Caco-2 (cell line): ENCODE measurements around the gene EBF3. TPM values are rescaled to one million over a fixed set of nuclear protein-coding genes. Genes with fewer than 3 reads are reported as not detected.

Source experiments
- BruUV-seq: library from RNA; stranded (reverse); fragments of 400-500 nt; replicated peaks from 2 replicates; lab custom pipeline; 2021; lab: Mats Ljungman, UMichigan
- CTCF ChIA-PET: fragments of 300-600 bp; sonication (Branson Sonifier 250); formaldehyde crosslinking; loops from one replicate; lab custom pipeline; 2022; ENCODE audit warnings: antibody characterized with exemption; lab: Charles Lee
- POLR2A ChIA-PET: fragments of 300-600 bp; sonication (Branson Sonifier 250); formaldehyde crosslinking; loops from one replicate; lab custom pipeline; 2022; ENCODE audit warnings: antibody characterized with exemption; lab: Charles Lee
- DNase-seq, 2 experiments: peaks; one replicate each; pipeline versions ENCODE4 v3.0.0 to v3.0.0-alpha.2; 2020 to 2022
- H3K27me3 ChIP-seq: replicated peaks from 2 replicates; pipeline ENCODE4 v1.6.0; 2011; ENCODE audit warnings: low read length; ENCODE audit not compliant: control insufficient read depth, insufficient read depth
- H3K36me3 ChIP-seq: 2 replicates; pipeline ENCODE4 v1.5.1; 2011; ENCODE audit warnings: low read length; ENCODE audit not compliant: control insufficient read depth, insufficient read depth
- H3K4me1 ChIP-seq: fragments of 250-450 bp; sonication (Bioruptor Pico); 2 replicates; pipeline ENCODE4 v1.5.1; 2020; ENCODE audit warnings: mild to moderate bottlenecking
- H3K4me3 ChIP-seq: 2 replicates; pipeline ENCODE4 v1.5.1; 2011; ENCODE audit warnings: low read depth, mild to moderate bottlenecking, control low read depth, low read length
- H3K9me3 ChIP-seq: fragments of 250-450 bp; sonication (Bioruptor Pico); 2 replicates; pipeline ENCODE4 v1.5.1; 2020; ENCODE audit warnings: mild to moderate bottlenecking, moderate library complexity
- H3K27ac Mint-ChIP-seq: one replicate; pipeline ENCODE4 v1.8.0; 2022; ENCODE audit warnings: mixed read lengths; ENCODE audit not compliant: unreplicated experiment
- H3K27me3 Mint-ChIP-seq: one replicate; pipeline ENCODE4 v1.8.0; 2022; ENCODE audit warnings: mixed read lengths; ENCODE audit not compliant: insufficient read depth, unreplicated experiment
- H3K36me3 Mint-ChIP-seq: one replicate; pipeline ENCODE4 v1.8.0; 2022; ENCODE audit warnings: mild to moderate bottlenecking, mixed read lengths; ENCODE audit not compliant: insufficient read depth, unreplicated experiment
- H3K4me1 Mint-ChIP-seq: one replicate; pipeline ENCODE4 v1.8.0; 2022; ENCODE audit warnings: low read depth, mixed read lengths; ENCODE audit not compliant: unreplicated experiment
- H3K4me3 Mint-ChIP-seq: one replicate; pipeline ENCODE4 v1.8.0; 2022; ENCODE audit warnings: mild to moderate bottlenecking, moderate library complexity, mixed read lengths; ENCODE audit not compliant: unreplicated experiment
- H3K9me3 Mint-ChIP-seq: one replicate; pipeline ENCODE4 v1.8.0; 2022; ENCODE audit warnings: mixed read lengths; ENCODE audit not compliant: unreplicated experiment
- CTCF ChIP-seq, 2 experiments: fragments of 200-600 bp in 1 of 2; IDR thresholded peaks; 1 replicate in 1 of 2; 2 replicates in 1 of 2; pipeline versions ENCODE4 v1.5.1 to v1.8.0; 2011 to 2022; ENCODE audit warnings: antibody characterized with exemption in 1 of 2, control low read depth in 1 of 2, inconsistent platforms in 1 of 2, low read depth in 1 of 2, low read length in 1 of 2, mild to moderate bottlenecking in 1 of 2, moderate library complexity in 1 of 2; ENCODE audit not compliant: insufficient read depth in 1 of 2, severe bottlenecking in 1 of 2, unreplicated experiment in 1 of 2
- intact Hi-C: fragments of 100-400 bp; cut with micrococcal nuclease; formaldehyde crosslinking; loops from one replicate; pipeline ENCODE4 v1.10.0; 2022; ENCODE audit not compliant: unreplicated experiment
- total RNA-seq: library from RNA; stranded (reverse); gene quantifications from 2 replicates; pipeline ENCODE4 v1.2.3, GENCODE V29; 2022

The EBF3 gene
- total RNA-seq, 1 experiment from 2014 or later: 0.79 TPM

GRCh38 chr10:129849452-129849750, 114.7 kb downstream of the EBF3 start:
- no TSS peak for BruUV-seq
- Histone ChIP-seq H3K27me3 (0 out of 2 replicates have a peak, but pooled peaks cover 1% of the 10 kb centered on the region), H3K4me3 (no peak overlapping the region), H3K4me1 (peaks cover 8% of the 10 kb centered on the region; the same call in 1 of the 2 replicates), H3K9me3 (no peaks in the 10 kb centered on the region), H3K36me3 (no peaks in the 10 kb centered on the region)
- ChIA-PET CTCF (no interaction called here), POLR2A (no interaction called here)
- intact Hi-C loops: no loop called here
- Mint-ChIP-seq H3K27ac (no peak overlapping the region), H3K36me3 (no peaks in the 10 kb centered on the region), H3K4me1 (peaks cover 9% of the 10 kb centered on the region), H3K9me3 (no peaks in the 10 kb centered on the region), H3K27me3 (peaks cover 30% of the 10 kb centered on the region), H3K4me3 (no peak overlapping the region)
- no peak for DNase-seq
- no peak for TF ChIP-seq CTCF (IDR thresholded peaks at IDR 0.05; ENCODE audit: insufficient read depth in 1 of 2, low read depth in 1 of 2, low read length in 1 of 2, severe bottlenecking in 1 of 2, unreplicated experiment in 1 of 2)

GRCh38 chr10:129848696-129849451, 115.2 kb downstream of the EBF3 start:
- no peak for DNase-seq
- Histone ChIP-seq H3K4me1 (peaks cover 6% of the 10 kb centered on the region; the same call in 1 of the 2 replicates), H3K4me3 (no peak overlapping the region), H3K27me3 (0 out of 2 replicates have a peak, but pooled peaks cover 1% of the 10 kb centered on the region), H3K9me3 (no peaks in the 10 kb centered on the region), H3K36me3 (no peaks in the 10 kb centered on the region)
- Mint-ChIP-seq H3K4me1 (peaks cover 4% of the 10 kb centered on the region), H3K27ac (no peak overlapping the region), H3K36me3 (no peaks in the 10 kb centered on the region), H3K27me3 (peaks cover 30% of the 10 kb centered on the region), H3K9me3 (no peaks in the 10 kb centered on the region), H3K4me3 (peak overlapping the region; percentile 31)
- ChIA-PET CTCF (no interaction called here), POLR2A (no interaction called here)
- no peak for TF ChIP-seq CTCF (IDR thresholded peaks at IDR 0.05; ENCODE audit: insufficient read depth in 1 of 2, low read depth in 1 of 2, low read length in 1 of 2, severe bottlenecking in 1 of 2, unreplicated experiment in 1 of 2)
- BruUV-seq: no TSS peak
- intact Hi-C loops: no loop called here

DNA sequence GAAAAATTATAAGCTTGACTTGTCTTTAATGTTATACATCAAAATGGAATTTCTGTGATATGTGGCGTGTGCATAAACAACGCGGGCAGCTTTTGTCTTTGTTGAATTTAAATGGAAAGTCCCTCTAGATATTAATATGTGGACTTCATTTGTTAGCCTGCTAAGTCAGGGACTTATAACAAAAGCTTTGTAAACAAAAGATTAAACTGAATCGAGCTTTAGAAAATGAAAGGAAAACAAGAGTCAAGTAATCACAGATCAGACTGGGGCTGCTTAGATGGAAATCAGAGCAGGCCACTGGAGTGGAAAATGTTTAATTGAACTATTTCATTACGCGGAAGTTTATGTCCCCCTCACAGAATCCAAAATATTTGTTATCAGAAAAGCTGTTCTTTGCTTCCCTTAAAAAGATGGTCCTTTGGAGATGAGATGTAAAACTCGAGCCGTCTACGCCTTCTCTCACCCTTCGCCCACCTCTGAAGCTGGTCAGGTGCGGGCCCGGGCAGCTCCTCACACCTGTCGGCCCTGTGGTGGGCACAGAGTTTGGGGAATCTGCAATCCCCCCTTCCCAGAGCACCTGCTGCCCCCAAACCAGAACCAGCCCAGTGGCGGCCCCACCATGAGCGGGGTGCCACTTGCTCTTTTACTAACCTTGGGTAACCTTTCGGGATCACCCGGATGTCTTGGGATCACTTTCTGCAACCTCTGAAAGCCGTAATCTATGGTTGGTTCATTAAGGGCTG, 116.2 kb downstream of the EBF3 start:
- ChIA-PET POLR2A (no interaction called here), CTCF (no interaction called here)
- no peak for TF ChIP-seq CTCF (IDR thresholded peaks at IDR 0.05; ENCODE audit: insufficient read depth in 1 of 2, low read depth in 1 of 2, low read length in 1 of 2, severe bottlenecking in 1 of 2, unreplicated experiment in 1 of 2)
- no peaks in the 10 kb centered on the region for H3K4me1 Mint-ChIP-seq
- Histone ChIP-seq H3K9me3 (no peaks in the 10 kb centered on the region), H3K4me3 (no peak overlapping the region), H3K4me1 (no peaks in the 10 kb centered on the region), H3K27me3 (0 out of 2 replicates have a peak, but pooled peaks cover 1% of the 10 kb centered on the region), H3K36me3 (no peaks in the 10 kb centered on the region)
- BruUV-seq: no TSS peak
- no peaks in the 10 kb centered on the region for H3K9me3 Mint-ChIP-seq
- DNase-seq: no peak
- peaks cover 27% of the 10 kb centered on the region for H3K27me3 Mint-ChIP-seq
- no peaks in the 10 kb centered on the region for H3K36me3 Mint-ChIP-seq
- no peak overlapping the region for H3K4me3 Mint-ChIP-seq
- intact Hi-C loops: no loop called here
- H3K27ac Mint-ChIP-seq: no peak overlapping the region
